Omental fat pad (tissue), 4 donors: ENCODE data around the gene CNTN1. TPM values are rescaled to one million over a fixed set of nuclear protein-coding genes. Genes with fewer than 3 reads are reported as not detected.

Experiments used
- ATAC-seq: fragments of 150-250 bp; one replicate; pipeline ENCODE4 v1.9.1; 2016; ENCODE audit warnings: mild to moderate bottlenecking, moderate library complexity; ENCODE audit not compliant: low FRiP score
- DNase-seq: peaks from one replicate; pipeline ENCODE4 v3.0.0-alpha.2; 2019; ENCODE audit warnings: low spot score
- total RNA-seq, 4 donors: library from RNA; depleted of rRNA; stranded (reverse); fragments of >200 nt; gene quantifications; one replicate each; pipeline ENCODE4 v1.1.0, GENCODE V29; 2016
- TF ChIP-seq, protein P1 (sequence below), 3 donors: fragments of 450-650 bp; IDR thresholded peaks; one replicate each; pipeline ENCODE4 v1.5.1; 2016 to 2017; ENCODE audit warnings: antibody characterized with exemption in 3 of 3, mild to moderate bottlenecking in 3 of 3, moderate library complexity in 2 of 3

CNTN1 gene
- total RNA-seq, 4 donors from 2014 or later = 1.1 to 3.6 (median 1.5) TPM

DNA sequence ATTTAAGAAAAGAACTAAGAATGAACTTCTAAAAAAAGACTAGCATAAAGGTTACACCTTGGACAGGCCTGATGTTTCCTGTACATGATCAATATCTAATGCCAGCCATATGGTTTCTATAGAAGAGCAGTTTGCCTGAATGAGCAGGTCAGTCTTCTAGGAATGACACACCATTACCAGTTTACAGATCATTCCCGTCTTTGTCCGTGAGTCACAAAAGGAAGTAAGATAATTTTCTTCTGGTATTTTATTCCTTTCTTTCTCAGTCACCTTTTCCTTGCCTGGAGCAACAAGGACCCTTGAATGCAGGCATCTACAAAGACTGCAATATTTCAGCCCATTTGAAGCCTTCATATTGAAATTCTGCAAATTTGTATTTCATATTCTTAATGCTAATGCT is 44.6 kb upstream of the CNTN1 start:
- TF ChIP-seq, protein P1, sequence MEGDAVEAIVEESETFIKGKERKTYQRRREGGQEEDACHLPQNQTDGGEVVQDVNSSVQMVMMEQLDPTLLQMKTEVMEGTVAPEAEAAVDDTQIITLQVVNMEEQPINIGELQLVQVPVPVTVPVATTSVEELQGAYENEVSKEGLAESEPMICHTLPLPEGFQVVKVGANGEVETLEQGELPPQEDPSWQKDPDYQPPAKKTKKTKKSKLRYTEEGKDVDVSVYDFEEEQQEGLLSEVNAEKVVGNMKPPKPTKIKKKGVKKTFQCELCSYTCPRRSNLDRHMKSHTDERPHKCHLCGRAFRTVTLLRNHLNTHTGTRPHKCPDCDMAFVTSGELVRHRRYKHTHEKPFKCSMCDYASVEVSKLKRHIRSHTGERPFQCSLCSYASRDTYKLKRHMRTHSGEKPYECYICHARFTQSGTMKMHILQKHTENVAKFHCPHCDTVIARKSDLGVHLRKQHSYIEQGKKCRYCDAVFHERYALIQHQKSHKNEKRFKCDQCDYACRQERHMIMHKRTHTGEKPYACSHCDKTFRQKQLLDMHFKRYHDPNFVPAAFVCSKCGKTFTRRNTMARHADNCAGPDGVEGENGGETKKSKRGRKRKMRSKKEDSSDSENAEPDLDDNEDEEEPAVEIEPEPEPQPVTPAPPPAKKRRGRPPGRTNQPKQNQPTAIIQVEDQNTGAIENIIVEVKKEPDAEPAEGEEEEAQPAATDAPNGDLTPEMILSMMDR (IDR thresholded peaks at IDR 0.05) = no peak
- ATAC-seq (no peak), DNase-seq (no peak)

GRCh38 chr12:40648519-40648918 is 43.7 kb upstream of the CNTN1 start:
- TF ChIP-seq, protein P1 (IDR thresholded peaks at IDR 0.05) = no peak
- ATAC-seq (no peak), DNase-seq (no peak)

DNA sequence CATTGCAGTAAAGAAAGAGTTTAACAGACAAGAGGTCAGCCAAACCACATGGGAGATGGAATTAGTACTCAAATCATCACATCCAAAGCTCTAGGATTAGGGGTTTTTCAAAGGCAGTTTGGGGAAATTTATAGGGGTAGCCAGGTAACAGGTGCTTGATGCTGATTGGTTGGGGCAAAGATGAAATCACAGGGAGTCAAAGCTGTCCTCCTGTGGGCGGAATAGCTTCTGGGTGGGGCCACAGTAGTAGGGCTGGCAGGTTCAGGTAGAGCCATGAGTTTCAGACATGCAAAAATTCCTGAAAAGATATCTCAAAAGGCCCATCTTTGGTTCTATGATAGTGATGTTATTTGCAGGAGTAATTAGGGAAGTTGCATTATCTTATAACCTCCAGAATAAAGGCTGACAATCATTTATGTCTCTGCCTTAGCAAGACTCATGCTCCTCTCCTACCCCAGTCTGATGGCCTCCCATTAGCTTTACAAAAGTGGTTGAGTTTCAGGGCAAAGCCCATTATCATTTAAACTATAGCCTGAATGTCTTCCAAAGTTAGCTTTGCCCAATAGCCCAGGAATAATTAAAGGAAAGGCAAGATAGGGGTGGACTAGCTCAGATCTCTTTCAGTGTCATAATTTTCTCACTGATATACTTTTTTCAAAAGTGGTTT is 42.1 kb upstream of the CNTN1 start:
- ATAC-seq (no peak), DNase-seq (no peak)
- TF ChIP-seq, protein P1 (IDR thresholded peaks at IDR 0.05) = no peak

GRCh38 chr12:40655451-40655850 is 36.8 kb upstream of the CNTN1 start:
- ATAC-seq = no peak
- TF ChIP-seq, protein P1 (IDR thresholded peaks at IDR 0.05) = no peak
- DNase-seq = no peak

GRCh38 chr12:40662366-40662765 is 29.9 kb upstream of the CNTN1 start:
- no peak for ATAC-seq
- TF ChIP-seq, protein P1 (IDR thresholded peaks at IDR 0.05) = no peak

DNA sequence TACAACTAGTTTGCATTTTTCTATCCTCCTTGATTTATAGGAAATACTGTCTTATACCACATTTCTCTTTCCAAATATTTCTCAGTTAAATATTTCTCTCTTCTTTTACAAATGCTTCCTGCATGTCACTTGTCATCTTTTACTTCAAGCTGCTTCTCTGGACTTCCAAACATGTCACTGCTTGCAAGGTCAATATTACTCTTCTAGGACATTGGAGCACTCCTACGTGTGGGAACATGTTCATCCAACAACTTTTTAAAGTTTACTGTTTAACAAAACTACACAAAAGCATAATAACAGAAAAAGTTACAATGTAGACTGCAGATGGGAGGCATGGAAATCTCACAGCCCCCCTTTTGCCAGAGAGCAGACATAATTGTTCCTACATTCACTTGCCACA is 28.5 kb upstream of the CNTN1 start:
- ATAC-seq = no peak
- DNase-seq = no peak
- TF ChIP-seq, protein P1 (IDR thresholded peaks at IDR 0.05) = no peak

More at GRCh38 chr12:40662366-40662765, 29.9 kb upstream of the CNTN1 start:
- no peak for DNase-seq

DNA sequence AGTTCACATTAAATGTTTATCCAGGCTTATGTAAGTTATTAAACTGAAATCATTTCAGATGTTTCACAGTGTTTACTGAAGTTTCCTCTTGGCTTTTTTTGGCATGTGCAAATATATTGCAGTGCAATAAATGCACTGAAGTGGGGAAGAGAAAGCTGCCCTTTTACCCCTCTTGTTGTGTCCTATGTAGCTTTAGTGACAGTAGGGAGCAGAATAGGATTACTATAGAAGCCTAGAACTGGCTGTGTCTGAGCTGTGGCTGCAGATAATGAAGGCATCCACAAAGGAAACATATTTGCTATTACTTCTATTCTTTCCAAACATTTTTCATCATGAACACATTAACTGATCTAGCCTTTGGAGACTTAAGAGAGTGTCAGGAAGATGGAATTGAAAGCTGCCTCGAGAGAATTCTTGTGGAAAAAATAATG is 24.1 kb upstream of the CNTN1 start:
- TF ChIP-seq, protein P1 (IDR thresholded peaks at IDR 0.05) = no peak
- ATAC-seq (no peak), DNase-seq (no peak)
